Caco-2 (cell line): Measurements from ENCODE around the gene BMAL2. TPM values are rescaled to one million over a fixed set of nuclear protein-coding genes. Genes with fewer than 3 reads are reported as not detected.
A peak's percentile ranks its signal among the peaks of the same experiment; 100 is the strongest.

ENCODE experiments used
- BruUV-seq: library from RNA; stranded (reverse); fragments of 400-500 nt; replicated peaks from 2 replicates; lab custom pipeline; 2021; lab: Mats Ljungman, UMichigan
- CTCF ChIA-PET: fragments of 300-600 bp; sonication (Branson Sonifier 250); formaldehyde crosslinking; loops from one replicate; lab custom pipeline; 2022; ENCODE audit warnings: antibody characterized with exemption; lab: Charles Lee
- POLR2A ChIA-PET: fragments of 300-600 bp; sonication (Branson Sonifier 250); formaldehyde crosslinking; loops from one replicate; lab custom pipeline; 2022; ENCODE audit warnings: antibody characterized with exemption; lab: Charles Lee
- DNase-seq, 2 experiments: peaks; one replicate each; pipeline versions ENCODE4 v3.0.0 to v3.0.0-alpha.2; 2020 to 2022
- H3K27me3 ChIP-seq: replicated peaks from 2 replicates; pipeline ENCODE4 v1.6.0; 2011; ENCODE audit warnings: low read length; ENCODE audit not compliant: control insufficient read depth, insufficient read depth
- H3K36me3 ChIP-seq: 2 replicates; pipeline ENCODE4 v1.5.1; 2011; ENCODE audit warnings: low read length; ENCODE audit not compliant: control insufficient read depth, insufficient read depth
- H3K4me1 ChIP-seq: fragments of 250-450 bp; sonication (Bioruptor Pico); 2 replicates; pipeline ENCODE4 v1.5.1; 2020; ENCODE audit warnings: mild to moderate bottlenecking
- H3K4me3 ChIP-seq: 2 replicates; pipeline ENCODE4 v1.5.1; 2011; ENCODE audit warnings: low read depth, mild to moderate bottlenecking, control low read depth, low read length
- H3K9me3 ChIP-seq: fragments of 250-450 bp; sonication (Bioruptor Pico); 2 replicates; pipeline ENCODE4 v1.5.1; 2020; ENCODE audit warnings: mild to moderate bottlenecking, moderate library complexity
- H3K27ac Mint-ChIP-seq: one replicate; pipeline ENCODE4 v1.8.0; 2022; ENCODE audit warnings: mixed read lengths; ENCODE audit not compliant: unreplicated experiment
- H3K27me3 Mint-ChIP-seq: one replicate; pipeline ENCODE4 v1.8.0; 2022; ENCODE audit warnings: mixed read lengths; ENCODE audit not compliant: insufficient read depth, unreplicated experiment
- H3K36me3 Mint-ChIP-seq: one replicate; pipeline ENCODE4 v1.8.0; 2022; ENCODE audit warnings: mild to moderate bottlenecking, mixed read lengths; ENCODE audit not compliant: insufficient read depth, unreplicated experiment
- H3K4me1 Mint-ChIP-seq: one replicate; pipeline ENCODE4 v1.8.0; 2022; ENCODE audit warnings: low read depth, mixed read lengths; ENCODE audit not compliant: unreplicated experiment
- H3K4me3 Mint-ChIP-seq: one replicate; pipeline ENCODE4 v1.8.0; 2022; ENCODE audit warnings: mild to moderate bottlenecking, moderate library complexity, mixed read lengths; ENCODE audit not compliant: unreplicated experiment
- H3K9me3 Mint-ChIP-seq: one replicate; pipeline ENCODE4 v1.8.0; 2022; ENCODE audit warnings: mixed read lengths; ENCODE audit not compliant: unreplicated experiment
- CTCF ChIP-seq, 2 experiments: fragments of 200-600 bp in 1 of 2; IDR thresholded peaks; 1 replicate in 1 of 2; 2 replicates in 1 of 2; pipeline versions ENCODE4 v1.5.1 to v1.8.0; 2011 to 2022; ENCODE audit warnings: antibody characterized with exemption in 1 of 2, control low read depth in 1 of 2, inconsistent platforms in 1 of 2, low read depth in 1 of 2, low read length in 1 of 2, mild to moderate bottlenecking in 1 of 2, moderate library complexity in 1 of 2; ENCODE audit not compliant: insufficient read depth in 1 of 2, severe bottlenecking in 1 of 2, unreplicated experiment in 1 of 2
- intact Hi-C: fragments of 100-400 bp; cut with micrococcal nuclease; formaldehyde crosslinking; loops from one replicate; pipeline ENCODE4 v1.10.0; 2022; ENCODE audit not compliant: unreplicated experiment
- total RNA-seq: library from RNA; stranded (reverse); gene quantifications from 2 replicates; pipeline ENCODE4 v1.2.3, GENCODE V29; 2022

The BMAL2 gene
- total RNA-seq, 1 experiment from 2014 or later: 36.0 TPM

GRCh38 chr12:27300226-27300625, 32.4 kb upstream of the BMAL2 start:
- Mint-ChIP-seq H3K27ac (no peak overlapping the region), H3K4me1 (peaks cover 20% of the 10 kb centered on the region), H3K27me3 (no peaks in the 10 kb centered on the region), H3K36me3 (peaks cover 26% of the 10 kb centered on the region), H3K4me3 (no peak overlapping the region), H3K9me3 (no peaks in the 10 kb centered on the region)
- POLR2A ChIA-PET: no interaction called here
- DNase-seq: no peak
- BruUV-seq: no TSS peak
- Histone ChIP-seq H3K9me3 (no peaks in the 10 kb centered on the region), H3K27me3 (no peaks in the 10 kb centered on the region), H3K36me3 (no peaks in the 10 kb centered on the region), H3K4me1 (peaks cover 11% of the 10 kb centered on the region), H3K4me3 (no peak overlapping the region)
- CTCF ChIA-PET: no interaction called here
- intact Hi-C loops: no loop called here
- TF ChIP-seq CTCF (IDR thresholded peaks at IDR 0.05; ENCODE audit: insufficient read depth in 1 of 2, low read depth in 1 of 2, low read length in 1 of 2, severe bottlenecking in 1 of 2, unreplicated experiment in 1 of 2): no peak

GRCh38 chr12:27303139-27304111, 29.2 kb upstream of the BMAL2 start:
- H3K4me1 ChIP-seq: peaks cover 11% of the 10 kb centered on the region
- H3K9me3 Mint-ChIP-seq: no peaks in the 10 kb centered on the region
- no peaks in the 10 kb centered on the region for H3K27me3 ChIP-seq
- BruUV-seq: no TSS peak
- H3K36me3 Mint-ChIP-seq: peaks cover 26% of the 10 kb centered on the region
- peaks cover 19% of the 10 kb centered on the region for H3K4me1 Mint-ChIP-seq
- H3K4me3 Mint-ChIP-seq: peak overlapping the region; percentile 3
- TF ChIP-seq CTCF (IDR thresholded peaks at IDR 0.05; ENCODE audit: insufficient read depth in 1 of 2, low read depth in 1 of 2, low read length in 1 of 2, severe bottlenecking in 1 of 2, unreplicated experiment in 1 of 2): no peak
- no peaks in the 10 kb centered on the region for H3K36me3 ChIP-seq
- DNase-seq: peak in 1 of 2 experiments; percentile 46
- no peaks in the 10 kb centered on the region for H3K9me3 ChIP-seq
- H3K27me3 Mint-ChIP-seq: no peaks in the 10 kb centered on the region
- intact Hi-C loops: loop anchor here (1.0 to 2.0 kb wide), 2 partner anchors 59 to 281 kb away; partner anchors contain the start of genes MED21 and STK38L
- peak overlapping the region; percentile 1 for H3K27ac Mint-ChIP-seq
- ChIA-PET CTCF (interaction anchor here (0.7 to 2.4 kb wide), 3 partner anchors 59 to 429 kb away, joined by 4 to 11 read pairs (median 11); partner anchors contain the start of gene STK38L), POLR2A (interaction anchor here (0.5 to 1.2 kb wide), 3 partner anchors 59 to 281 kb away, joined by 3 to 5 read pairs (median 3); partner anchors contain the start of genes MED21 and STK38L)
- H3K4me3 ChIP-seq: no peak overlapping the region

- no peak for TF ChIP-seq CTCF (IDR thresholded peaks at IDR 0.05; ENCODE audit: insufficient read depth in 1 of 2, low read depth in 1 of 2, low read length in 1 of 2, severe bottlenecking in 1 of 2, unreplicated experiment in 1 of 2)
- Histone ChIP-seq H3K4me1 (peaks cover 11% of the 10 kb centered on the region), H3K4me3 (no peak overlapping the region), H3K27me3 (no peaks in the 10 kb centered on the region), H3K36me3 (peaks cover 2% of the 10 kb centered on the region), H3K9me3 (no peaks in the 10 kb centered on the region)
- ChIA-PET POLR2A (no interaction called here), CTCF (interaction anchor here (0.9 to 1.8 kb wide), 2 partner anchors 289 to 472 kb away, joined by 5 to 8 read pairs; partner anchors contain the start of gene ITPR2)
- peaks cover 19% of the 10 kb centered on the region for H3K4me1 Mint-ChIP-seq
- intact Hi-C loops: loop anchor here (1.0 kb wide), 1 partner anchor 451 kb away; no protein-coding TSS in a partner anchor
- no peak overlapping the region for H3K4me3 Mint-ChIP-seq
- no peaks in the 10 kb centered on the region for H3K9me3 Mint-ChIP-seq
- H3K27me3 Mint-ChIP-seq: no peaks in the 10 kb centered on the region
- DNase-seq: no peak
- no peak overlapping the region for H3K27ac Mint-ChIP-seq
- no TSS peak for BruUV-seq
- H3K36me3 Mint-ChIP-seq: peaks cover 19% of the 10 kb centered on the region
Measured at GRCh38 chr12:27304856-27305255, 27.8 kb upstream of the BMAL2 start.
